Measurements from ENCODE around the gene TBC1D8B. TPM values are rescaled to one million over a fixed set of nuclear protein-coding genes. Genes with fewer than 3 reads are reported as not detected.
"Not testable (repeated sequence)": the region's sequence is repeated elsewhere in the genome, so short reads cannot be mapped to it uniquely, and the experiment has no call there.

The TBC1D8B gene
- total RNA-seq, 3 donors from 2014 or later = 5.3 to 12.9 (median 7.9) TPM

- Histone ChIP-seq H3K27ac (no peak overlapping the region), H3K9me3 (peaks cover 3 to 11% of the 10 kb centered on the region in 2 donors), H3K36me3 (no peaks in the 10 kb centered on the region), H3K27me3 (peaks cover 0 to 18% of the 10 kb centered on the region in 2 donors), H3K4me3 (no peak overlapping the region), H3K4me1 (no peaks in the 10 kb centered on the region)
- intact Hi-C loops (cut with DNase I; ENCODE audit: low total_unique reads) = no loop called here
- no peak for DNase-seq (ENCODE audit: low spot score in 2 of 2)
- TF ChIP-seq POLR2A (IDR thresholded peaks at IDR 0.05) (no peak), POLR2AphosphoS5 (IDR thresholded peaks at IDR 0.05) (no peak), CTCF (IDR thresholded peaks at IDR 0.05) (no peak)
Observed at GRCh38 chrX:106863697-106864096, 61.2 kb downstream of the TBC1D8B start.

GRCh38 chrX:106872796-106873195, 70.3 kb downstream of the TBC1D8B start:
- H3K4me1 ChIP-seq; intact Hi-C loops (cut with DNase I; ENCODE audit: low total_unique reads); H3K27ac ChIP-seq; H3K36me3 ChIP-seq; H3K9me3 ChIP-seq; H3K4me3 ChIP-seq; DNase-seq (ENCODE audit: low spot score in 2 of 2): not testable (repeated sequence)
- peaks cover 0 to 34% of the 10 kb centered on the region in 2 donors for H3K27me3 ChIP-seq

- no peak overlapping the region for H3K27ac ChIP-seq
- H3K27me3 ChIP-seq = peaks cover 0 to 47% of the 10 kb centered on the region in 2 donors
- no peak for DNase-seq (ENCODE audit: low spot score in 2 of 2)
- TF ChIP-seq POLR2A (IDR thresholded peaks at IDR 0.05) (no peak), CTCF (IDR thresholded peaks at IDR 0.05) (peak in 2 of 3 donors; percentile 36 to 42)
- no peaks in the 10 kb centered on the region for H3K4me1 ChIP-seq
- intact Hi-C loops (cut with DNase I; ENCODE audit: low total_unique reads) = no loop called here
- peaks cover 0 to 1% of the 10 kb centered on the region in 2 donors for H3K9me3 ChIP-seq
- H3K36me3 ChIP-seq = no peaks in the 10 kb centered on the region
- H3K4me3 ChIP-seq = no peak overlapping the region
Observed at GRCh38 chrX:106874075-106874474, 71.6 kb downstream of the TBC1D8B start.

GRCh38 chrX:106875151-106875550, 72.7 kb downstream of the TBC1D8B start:
- DNase-seq (ENCODE audit: low spot score in 2 of 2) = no peak
- Histone ChIP-seq H3K9me3 (peaks cover 0 to 8% of the 10 kb centered on the region in 2 donors), H3K27me3 (peaks cover 0 to 52% of the 10 kb centered on the region in 2 donors), H3K4me3 (no peak overlapping the region), H3K27ac (no peak overlapping the region), H3K36me3 (no peaks in the 10 kb centered on the region), H3K4me1 (no peaks in the 10 kb centered on the region)
- TF ChIP-seq CTCF (IDR thresholded peaks at IDR 0.05) (no peak), POLR2A (IDR thresholded peaks at IDR 0.05) (no peak), POLR2AphosphoS5 (IDR thresholded peaks at IDR 0.05) (no peak)
- intact Hi-C loops (cut with DNase I; ENCODE audit: low total_unique reads) = no loop called here

- Histone ChIP-seq H3K36me3 (no peaks in the 10 kb centered on the region), H3K4me1 (no peaks in the 10 kb centered on the region), H3K9me3 (peaks cover 0 to 5% of the 10 kb centered on the region in 2 donors), H3K27ac (no peak overlapping the region), H3K4me3 (no peak overlapping the region), H3K27me3 (peaks cover 0 to 48% of the 10 kb centered on the region in 2 donors)
- TF ChIP-seq CTCF (IDR thresholded peaks at IDR 0.05) (no peak), POLR2A (IDR thresholded peaks at IDR 0.05) (no peak), POLR2AphosphoS5 (IDR thresholded peaks at IDR 0.05) (no peak)
- no peak for DNase-seq (ENCODE audit: low spot score in 2 of 2)
- intact Hi-C loops (cut with DNase I; ENCODE audit: low total_unique reads) = no loop called here
Observed at GRCh38 chrX:106889468-106889867, 87.0 kb downstream of the TBC1D8B start.
